ENCODE measurements around the gene OTUB2.

The OTUB2 gene

GRCh38 chr14:94026173-94026888 lies at the start of gene OTUB2:
Gene OTUB2, plus strand, starts transcription at chr14:94026340. Its CDS starts 198 bp downstream, at chr14:94026538.
- DNase-seq (ENCODE audit: low read depth in 2 of 2), result peak; percentile 94 to 95

- DNase-seq (ENCODE audit: low read depth in 2 of 2), result peak in 1 of 2 donors; percentile 31
Observed at GRCh38 chr14:93976477-93977057, 49.6 kb upstream of the OTUB2 start, which contains the start of gene ASB2. Gene ASB2, minus strand, starts transcription at chr14:93976570. Its CDS starts 12,031 bp downstream, at chr14:93964539.

GRCh38 chr14:93977171-93977570 lies 49.0 kb upstream of the OTUB2 start:
- no peak for DNase-seq (ENCODE audit: low read depth in 2 of 2)

GRCh38 chr14:93977790-93978581 lies 48.2 kb upstream of the OTUB2 start:
- peak; percentile 64 to 79 for DNase-seq (ENCODE audit: low read depth in 2 of 2)

- DNase-seq (ENCODE audit: low read depth in 2 of 2), result no peak
Observed at GRCh38 chr14:93978735-93979134, 47.4 kb upstream of the OTUB2 start.

GRCh38 chr14:93980456-93981201 lies 45.5 kb upstream of the OTUB2 start:
- DNase-seq (ENCODE audit: low read depth in 2 of 2), result no peak

GRCh38 chr14:93981316-93982229 lies 44.6 kb upstream of the OTUB2 start:
- no peak for DNase-seq (ENCODE audit: low read depth in 2 of 2)

- DNase-seq (ENCODE audit: low read depth in 2 of 2), result no peak
Observed at GRCh38 chr14:93982230-93983007, 43.7 kb upstream of the OTUB2 start.

GRCh38 chr14:93984070-93984469 lies 42.1 kb upstream of the OTUB2 start:
- no peak for DNase-seq (ENCODE audit: low read depth in 2 of 2)

- no peak for DNase-seq (ENCODE audit: low read depth in 2 of 2)
Observed at GRCh38 chr14:93984987-93985410, 41.1 kb upstream of the OTUB2 start.

GRCh38 chr14:93986955-93987354 lies 39.2 kb upstream of the OTUB2 start:
- no peak for DNase-seq (ENCODE audit: low read depth in 2 of 2)

- DNase-seq (ENCODE audit: low read depth in 2 of 2), result no peak
Observed at GRCh38 chr14:93987376-93987775, 38.8 kb upstream of the OTUB2 start.

- no peak for DNase-seq (ENCODE audit: low read depth in 2 of 2)
Observed at GRCh38 chr14:93987815-93988476, 38.2 kb upstream of the OTUB2 start.

- DNase-seq (ENCODE audit: low read depth in 2 of 2), result no peak
Observed at GRCh38 chr14:93989939-93990338, 36.2 kb upstream of the OTUB2 start.

GRCh38 chr14:93991212-93991611 lies 34.9 kb upstream of the OTUB2 start:
- DNase-seq (ENCODE audit: low read depth in 2 of 2), result no peak

GRCh38 chr14:93991649-93992048 lies 34.5 kb upstream of the OTUB2 start:
- DNase-seq (ENCODE audit: low read depth in 2 of 2), result no peak

GRCh38 chr14:93993382-93993781 lies 32.8 kb upstream of the OTUB2 start:
- no peak for DNase-seq (ENCODE audit: low read depth in 2 of 2)

- DNase-seq (ENCODE audit: low read depth in 2 of 2), result peak; percentile 63 to 74
Observed at GRCh38 chr14:93994919-93995682, 31.0 kb upstream of the OTUB2 start.
